ENCODE measurements around the gene ZNF101. TPM values are rescaled to one million over a fixed set of nuclear protein-coding genes. Genes with fewer than 3 reads are reported as not detected.

ZNF101 gene
- total RNA-seq, 1 donor from 2014 or later: 13.1 TPM

GRCh38 chr19:19650331-19650730 lies 18.3 kb upstream of the ZNF101 start:
- Histone ChIP-seq H3K4me3 (no peak overlapping the region), H3K4me1 (no peaks in the 10 kb centered on the region), H3K36me3 (peaks cover 100% of the 10 kb centered on the region), H3K27ac (no peak overlapping the region), H3K9me3 (no peaks in the 10 kb centered on the region), H3K27me3 (ENCODE audit: low read depth) (no peaks in the 10 kb centered on the region)
- intact Hi-C loops (cut with DNase I): no loop called here
- DNase-seq (no peak), ATAC-seq (no peak)
- no peak for TF ChIP-seq CTCF (IDR thresholded peaks at IDR 0.05)

GRCh38 chr19:19651076-19651475 lies 17.6 kb upstream of the ZNF101 start:
- TF ChIP-seq CTCF (IDR thresholded peaks at IDR 0.05): no peak
- no peak overlapping the region for H3K4me3 ChIP-seq
- ATAC-seq (no peak), DNase-seq (no peak)
- peaks cover 100% of the 10 kb centered on the region for H3K36me3 ChIP-seq
- H3K27ac ChIP-seq: no peak overlapping the region
- H3K9me3 ChIP-seq: no peaks in the 10 kb centered on the region
- intact Hi-C loops (cut with DNase I): no loop called here
- H3K27me3 ChIP-seq (ENCODE audit: low read depth): no peaks in the 10 kb centered on the region
- no peaks in the 10 kb centered on the region for H3K4me1 ChIP-seq

- Histone ChIP-seq H3K27ac (no peak overlapping the region), H3K27me3 (ENCODE audit: low read depth) (no peaks in the 10 kb centered on the region), H3K9me3 (no peaks in the 10 kb centered on the region), H3K4me3 (no peak overlapping the region), H3K36me3 (peaks cover 100% of the 10 kb centered on the region), H3K4me1 (no peaks in the 10 kb centered on the region)
- ATAC-seq: no peak
- intact Hi-C loops (cut with DNase I): no loop called here
- no peak for DNase-seq
- no peak for TF ChIP-seq CTCF (IDR thresholded peaks at IDR 0.05)
These were observed 15.9 kb upstream of the ZNF101 start for GRCh38 chr19:19652482-19653295.

GRCh38 chr19:19653597-19654147 lies 15.0 kb upstream of the ZNF101 start:
- H3K27ac ChIP-seq: no peak overlapping the region
- no peaks in the 10 kb centered on the region for H3K4me1 ChIP-seq
- no peak overlapping the region for H3K4me3 ChIP-seq
- TF ChIP-seq CTCF (IDR thresholded peaks at IDR 0.05): no peak
- ATAC-seq: no peak
- H3K9me3 ChIP-seq: no peaks in the 10 kb centered on the region
- DNase-seq: no peak
- no peaks in the 10 kb centered on the region for H3K27me3 ChIP-seq (ENCODE audit: low read depth)
- intact Hi-C loops (cut with DNase I): no loop called here
- peaks cover 100% of the 10 kb centered on the region for H3K36me3 ChIP-seq

GRCh38 chr19:19654441-19654840 lies 14.2 kb upstream of the ZNF101 start:
- Histone ChIP-seq H3K27ac (no peak overlapping the region), H3K9me3 (no peaks in the 10 kb centered on the region), H3K4me3 (no peak overlapping the region), H3K36me3 (peaks cover 100% of the 10 kb centered on the region), H3K27me3 (ENCODE audit: low read depth) (no peaks in the 10 kb centered on the region), H3K4me1 (no peaks in the 10 kb centered on the region)
- no peak for ATAC-seq
- TF ChIP-seq CTCF (IDR thresholded peaks at IDR 0.05): no peak
- DNase-seq: no peak
- intact Hi-C loops (cut with DNase I): no loop called here

All from lower lobe of right lung (tissue), 2 donors.